HepG2 (cell line): ENCODE results near the gene NCF2. TPM values are rescaled to one million over a fixed set of nuclear protein-coding genes. Genes with fewer than 3 reads are reported as not detected.

ENCODE experiments used
- CEBPZ ChIP-seq: IDR thresholded peaks from 2 replicates; pipeline ENCODE4 v1.6.1; 2012; ENCODE audit warnings: low read length, improper control_type of control experiment
- HCFC1 ChIP-seq: fragments of 150-350 bp; IDR thresholded peaks from 2 replicates; pipeline ENCODE4 v1.6.1; 2014; ENCODE audit warnings: low read depth, low read length
- MBD4 ChIP-seq: IDR thresholded peaks from 2 replicates; pipeline ENCODE4 v1.6.1; 2012; ENCODE audit warnings: low read length, inconsistent platforms, borderline replicate concordance
- NONO ChIP-seq, 2 experiments: fragments of 450-650 bp in 1 of 2; sonication (generic) in 1 of 2; formaldehyde crosslinking in 1 of 2; IDR thresholded peaks in 1 of 2; conservative IDR thresholded peaks in 1 of 2; 2 replicates each; pipeline versions ENCODE4 v1.6.1 to v1.8.0; 2017 to 2022; ENCODE audit warnings: mild to moderate bottlenecking in 1 of 2, missing genetic modification reagents in 1 of 2, moderate library complexity in 1 of 2
- ZNF713 ChIP-seq: sonication (generic); formaldehyde crosslinking; IDR thresholded peaks from 2 replicates; pipeline ENCODE4 v1.4.0; 2020; ENCODE audit warnings: mild to moderate bottlenecking, missing genetic modification reagents
- ZNF800 ChIP-seq: sonication (generic); formaldehyde crosslinking; IDR thresholded peaks from 2 replicates; pipeline ENCODE4 v1.4.0; 2020; ENCODE audit warnings: missing genetic modification reagents
- polyA plus RNA-seq, 8 experiments: library from polyadenylated mRNA; depleted of rRNA in 3 of 8; stranded (reverse) in 7 of 8; unstranded in 1 of 8; fragments of >200 nt; fragmentation: Illumina TruSeq in 4 of 8; extraction: Trizol in 4 of 8; gene quantifications; 2 replicates each; pipeline versions ENCODE4 v1.2.1 to v1.2.3, GENCODE V29; 2011 to 2016; ENCODE audit warnings: low read depth in 4 of 8, missing spikeins in 1 of 8, mixed read lengths in 1 of 8; ENCODE audit not compliant: insufficient read depth in 1 of 8
- total RNA-seq, 5 experiments: library from RNA; depleted of rRNA; stranded (reverse); fragments of >200 nt; fragmentation: Illumina TruSeq; extraction: Trizol; gene quantifications; 2 replicates each; pipeline ENCODE4 v1.2.3, GENCODE V29; 2016; ENCODE audit warnings: low read depth in 1 of 5
- TF ChIP-seq, protein P1 (sequence below): IDR thresholded peaks from 2 replicates; pipeline ENCODE4 v1.6.1; 2012; ENCODE audit warnings: low read depth, low read length, improper control_type of control experiment
- TF ChIP-seq, protein P2 (sequence below): sonication (generic); formaldehyde crosslinking; IDR thresholded peaks from 2 replicates; pipeline ENCODE4 v1.9.0; 2021; ENCODE audit warnings: missing genetic modification reagents, borderline replicate concordance

Gene NCF2
- total and polyA plus RNA-seq, 2 of the 13 experiments (the other 11 are each of a cell fraction or from before 2014, with no cell fraction given): 0.18 to 0.46 TPM

DNA sequence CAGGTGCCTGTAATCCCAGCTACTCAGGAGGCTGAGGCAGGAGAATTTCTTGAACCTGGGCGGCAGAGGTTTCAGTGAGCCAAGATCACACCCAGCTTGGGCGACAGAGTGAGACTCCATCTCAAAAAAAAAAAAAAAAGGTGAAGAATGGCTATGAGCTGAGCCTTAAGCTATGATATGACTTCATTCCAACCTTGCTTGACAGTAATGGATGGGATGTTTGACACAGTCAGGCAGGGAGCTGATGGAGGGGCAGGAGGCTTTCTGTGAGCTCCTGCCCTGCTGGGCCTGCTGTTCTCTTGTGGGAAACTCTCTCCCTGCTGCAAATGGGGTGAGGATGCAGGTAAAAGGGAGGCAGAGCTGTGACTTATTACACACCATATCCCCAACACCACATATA is 27.6 kb downstream of the NCF2 start (continued):
- TF ChIP-seq, protein P1, sequence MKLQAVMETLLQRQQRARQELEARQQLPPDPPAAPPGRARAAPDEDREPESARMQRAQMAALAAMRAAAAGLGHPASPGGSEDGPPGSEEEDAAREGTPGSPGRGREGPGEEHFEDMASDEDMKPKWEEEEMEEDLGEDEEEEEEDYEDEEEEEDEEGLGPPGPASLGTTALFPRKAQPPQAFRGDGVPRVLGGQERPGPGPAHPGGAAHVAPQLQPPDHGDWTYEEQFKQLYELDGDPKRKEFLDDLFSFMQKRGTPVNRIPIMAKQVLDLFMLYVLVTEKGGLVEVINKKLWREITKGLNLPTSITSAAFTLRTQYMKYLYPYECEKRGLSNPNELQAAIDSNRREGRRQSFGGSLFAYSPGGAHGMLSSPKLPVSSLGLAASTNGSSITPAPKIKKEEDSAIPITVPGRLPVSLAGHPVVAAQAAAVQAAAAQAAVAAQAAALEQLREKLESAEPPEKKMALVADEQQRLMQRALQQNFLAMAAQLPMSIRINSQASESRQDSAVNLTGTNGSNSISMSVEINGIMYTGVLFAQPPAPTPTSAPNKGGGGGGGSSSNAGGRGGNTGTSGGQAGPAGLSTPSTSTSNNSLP: no peak
- no peak for TF ChIP-seq ZNF800 (CRISPR knock-in tag)
- no peak for TF ChIP-seq MBD4
- TF ChIP-seq, protein P2, sequence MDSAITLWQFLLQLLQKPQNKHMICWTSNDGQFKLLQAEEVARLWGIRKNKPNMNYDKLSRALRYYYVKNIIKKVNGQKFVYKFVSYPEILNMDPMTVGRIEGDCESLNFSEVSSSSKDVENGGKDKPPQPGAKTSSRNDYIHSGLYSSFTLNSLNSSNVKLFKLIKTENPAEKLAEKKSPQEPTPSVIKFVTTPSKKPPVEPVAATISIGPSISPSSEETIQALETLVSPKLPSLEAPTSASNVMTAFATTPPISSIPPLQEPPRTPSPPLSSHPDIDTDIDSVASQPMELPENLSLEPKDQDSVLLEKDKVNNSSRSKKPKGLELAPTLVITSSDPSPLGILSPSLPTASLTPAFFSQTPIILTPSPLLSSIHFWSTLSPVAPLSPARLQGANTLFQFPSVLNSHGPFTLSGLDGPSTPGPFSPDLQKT (CRISPR knock-in tag): no peak
- TF ChIP-seq HCFC1: no peak
- TF ChIP-seq CEBPZ: no peak
- no peak for TF ChIP-seq ZNF713
- no peak for TF ChIP-seq NONO (IDR thresholded peaks at IDR 0.05)
- TF ChIP-seq NONO (CRISPR knock-in tag; conservative IDR thresholded peaks at IDR 0.05): no peak
